Esophagus squamous epithelium (tissue), 5 donors: Measurements from ENCODE around the gene INTS15. TPM values are rescaled to one million over a fixed set of nuclear protein-coding genes. Genes with fewer than 3 reads are reported as not detected.

Experiments used
- DNase-seq: peaks from one replicate; lab custom pipeline; 2025; lab: John Stamatoyannopoulos, UW
- H3K27ac ChIP-seq, 4 donors: fragments of 200-600 bp; sonication (generic); one replicate each; pipeline ENCODE4 v1.5.1; 2016 to 2019; ENCODE audit warnings: mild to moderate bottlenecking in 1 of 4
- H3K27me3 ChIP-seq, 4 donors: fragments of 200-600 bp; sonication (generic); 1 replicate in 3 of 4; 2 replicates in 1 of 4; pipeline versions ENCODE4 v1.5.1 to v1.6.0; 2017 to 2021; ENCODE audit warnings: antibody characterized with exemption in 1 of 4
- H3K36me3 ChIP-seq, 3 donors: fragments of 200-600 bp; sonication (generic); one replicate each; pipeline ENCODE4 v1.5.1; 2016 to 2019
- H3K4me1 ChIP-seq, 3 donors: fragments of 200-600 bp; sonication (generic); one replicate each; pipeline ENCODE4 v1.5.1; 2017 to 2019
- H3K4me3 ChIP-seq, 4 donors: fragments of 200-600 bp; sonication (generic); 1 replicate in 3 of 4; 2 replicates in 1 of 4; pipeline ENCODE4 v1.5.1; 2016 to 2019; ENCODE audit warnings: mild to moderate bottlenecking in 2 of 4, moderate library complexity in 1 of 4
- H3K9me3 ChIP-seq, 3 donors: fragments of 200-600 bp; sonication (generic); one replicate each; pipeline ENCODE4 v1.5.1; 2016 to 2019
- CTCF ChIP-seq, 6 experiments: fragments of 450-650 bp in 4 of 6; fragments of 200-600 bp in 2 of 6; sonication (generic) in 2 of 6; IDR thresholded peaks; one replicate each; pipeline ENCODE4 v1.5.1; 2016 to 2019; ENCODE audit warnings: antibody characterized with exemption in 6 of 6, mild to moderate bottlenecking in 4 of 6, moderate library complexity in 4 of 6
- POLR2A ChIP-seq, 4 donors: fragments of 450-650 bp; IDR thresholded peaks; one replicate each; pipeline ENCODE4 v1.6.1; 2017; ENCODE audit warnings: antibody characterized with exemption in 4 of 4, mild to moderate bottlenecking in 4 of 4, moderate library complexity in 3 of 4
- WGBS, 2 donors: methylation state at CpG; one replicate each; pipeline ENCODE4 v1.1.5; 2018; 5-methylcytosine and 5-hydroxymethylcytosine counted together
- intact Hi-C: fragments of 100-400 bp; cut with DNase I; formaldehyde crosslinking; loops from one replicate; pipeline ENCODE4 v1.15.0; 2022
- total RNA-seq, 4 donors: library from RNA; depleted of rRNA; stranded (reverse); fragments of >200 nt; gene quantifications; one replicate each; pipeline ENCODE4 v1.1.0, GENCODE V29; 2016
- donor health status: DM: yes; HTN: yes; CAD: no.

The INTS15 gene
- total RNA-seq, 4 donors from 2014 or later: 9.2 to 21.9 (median 14.8) TPM

GRCh38 chr7:6651851-6652445 lies 62.1 kb downstream of the INTS15 start:
- Histone ChIP-seq H3K27ac (no peak overlapping the region), H3K27me3 (no peaks in the 10 kb centered on the region), H3K4me1 (no peaks in the 10 kb centered on the region), H3K9me3 (peaks cover 0 to 11% (median 0%) of the 10 kb centered on the region in 3 donors), H3K4me3 (no peak overlapping the region), H3K36me3 (peaks cover 31 to 94% (median 31%) of the 10 kb centered on the region in 3 donors)
- TF ChIP-seq CTCF (IDR thresholded peaks at IDR 0.05): no peak
- TF ChIP-seq POLR2A (IDR thresholded peaks at IDR 0.05): no peak
- no peak for DNase-seq
- WGBS, 2 donors: 96 to 98% methylated on average over 9 to 24 of the region's 32 CpGs
- intact Hi-C loops: no loop called here

- intact Hi-C loops: no loop called here
- Histone ChIP-seq H3K27me3 (no peaks in the 10 kb centered on the region), H3K27ac (no peak overlapping the region), H3K36me3 (peaks cover 25 to 88% (median 27%) of the 10 kb centered on the region in 3 donors), H3K9me3 (peaks cover 0 to 11% (median 0%) of the 10 kb centered on the region in 3 donors), H3K4me3 (no peak overlapping the region), H3K4me1 (no peaks in the 10 kb centered on the region)
- TF ChIP-seq CTCF (IDR thresholded peaks at IDR 0.05): no peak
- TF ChIP-seq POLR2A (IDR thresholded peaks at IDR 0.05): no peak
- WGBS, 2 donors: 95 to 97% methylated on average over 7 to 61 of the region's 75 CpGs
- DNase-seq: no peak
Measured at GRCh38 chr7:6652446-6653011, 62.7 kb downstream of the INTS15 start.

- H3K27ac ChIP-seq: no peak overlapping the region
- DNase-seq: no peak
- no peak overlapping the region for H3K4me3 ChIP-seq
- no peaks in the 10 kb centered on the region for H3K4me1 ChIP-seq
- 93 to 100% methylated on average over 3 to 6 of the region's 146 CpGs for WGBS, 2 donors
- H3K9me3 ChIP-seq: peaks cover 0 to 11% (median 0%) of the 10 kb centered on the region in 3 donors
- TF ChIP-seq POLR2A (IDR thresholded peaks at IDR 0.05) (no peak), CTCF (IDR thresholded peaks at IDR 0.05) (no peak)
- H3K36me3 ChIP-seq: peaks cover 25 to 80% (median 25%) of the 10 kb centered on the region in 3 donors
- no peaks in the 10 kb centered on the region for H3K27me3 ChIP-seq
- intact Hi-C loops: no loop called here
Measured at GRCh38 chr7:6653071-6654003, 63.5 kb downstream of the INTS15 start.

- H3K36me3 ChIP-seq: peaks cover 25 to 71% (median 25%) of the 10 kb centered on the region in 3 donors
Measured at GRCh38 chr7:6654113-6654841, 64.5 kb downstream of the INTS15 start.

More at GRCh38 chr7:6654113-6654841, 64.5 kb downstream of the INTS15 start:
- intact Hi-C loops: no loop called here
- peaks cover 0 to 8% (median 0%) of the 10 kb centered on the region in 3 donors for H3K4me1 ChIP-seq
- no peaks in the 10 kb centered on the region for H3K27me3 ChIP-seq
- no peak overlapping the region for H3K4me3 ChIP-seq
- H3K9me3 ChIP-seq: peaks cover 0 to 11% (median 0%) of the 10 kb centered on the region in 3 donors
- TF ChIP-seq POLR2A (IDR thresholded peaks at IDR 0.05): no peak
- no peak for DNase-seq
- H3K27ac ChIP-seq: no peak overlapping the region
- WGBS, 2 donors: 92 to 94% methylated on average over 28 to 30 of the region's 94 CpGs
